OCI-LY3 (cell line): Measurements from ENCODE around the gene PRR15.

Source experiments
- H2AFZ ChIP-seq: fragments of 200-600, 300-600 bp; shearing (Covaris generic); 2 replicates; pipeline ENCODE4 v1.6.0; 2014; ENCODE audit warnings: antibody characterized with exemption, low read depth, low read length
- H3K27ac ChIP-seq: fragments of 200-600, 300-600 bp; sonication (generic); 2 replicates; pipeline ENCODE4 v1.5.1; 2014; ENCODE audit warnings: mild to moderate bottlenecking, low read length, moderate library complexity, mixed read lengths
- H3K27me3 ChIP-seq: fragments of 200-600, 300-600 bp; sonication (generic); 2 replicates; pipeline ENCODE4 v1.6.1; 2014; ENCODE audit warnings: low read depth, low read length, mixed read lengths
- H3K36me3 ChIP-seq: fragments of 200-600, 300-600 bp; sonication (generic); replicated peaks from 2 replicates; pipeline ENCODE3; 2014; ENCODE audit warnings: low read depth, low read length, mixed read lengths
- H3K4me1 ChIP-seq: fragments of 300-600, 200-600 bp; sonication (generic); 2 replicates; pipeline ENCODE4 v1.6.1; 2014; ENCODE audit warnings: low read length, mixed read lengths
- H3K4me2 ChIP-seq: fragments of 200-600, 300-600 bp; sonication (generic); 2 replicates; pipeline ENCODE4 v1.6.1; 2014; ENCODE audit warnings: low read length, mixed read lengths
- H3K4me3 ChIP-seq: fragments of 300-600, 200-600 bp; sonication (generic); 2 replicates; pipeline ENCODE4 v1.5.1; 2014; ENCODE audit warnings: antibody characterized with exemption, mild to moderate bottlenecking, low read length, moderate library complexity
- H3K79me2 ChIP-seq: fragments of 300-600, 200-600 bp; shearing (Covaris generic); 2 replicates; pipeline ENCODE4 v1.6.1; 2014; ENCODE audit warnings: mild to moderate bottlenecking, low read length, mixed read lengths
- H3K9ac ChIP-seq: fragments of 300-600, 200-600 bp; shearing (Covaris generic); 2 replicates; pipeline ENCODE4 v1.6.0; 2014; ENCODE audit warnings: mild to moderate bottlenecking, low read length, moderate library complexity
- H3K9me3 ChIP-seq: fragments of 200-600, 300-600 bp; shearing (Covaris generic); 2 replicates; pipeline ENCODE4 v1.6.1; 2014; ENCODE audit warnings: low read length, mixed read lengths; ENCODE audit not compliant: insufficient read depth
- H4K20me1 ChIP-seq: fragments of 200-600, 300-600 bp; sonication (generic); 2 replicates; pipeline ENCODE4 v1.6.1; 2016; ENCODE audit warnings: low read length, mixed read lengths; ENCODE audit not compliant: insufficient read depth
- EZH2phosphoT487 ChIP-seq: fragments of 200-600 bp; shearing (Covaris generic); IDR thresholded peaks from 2 replicates; pipeline ENCODE4 v1.6.1; 2018; ENCODE audit warnings: antibody characterized with exemption, mixed run types, low read depth
- TF ChIP-seq, protein P1 (sequence below): fragments of 200-600, 300-600 bp; sonication (generic); IDR thresholded peaks from 2 replicates; pipeline ENCODE4 v1.5.1; 2014; ENCODE audit warnings: antibody characterized with exemption, low read length, low read depth

The PRR15 gene

DNA sequence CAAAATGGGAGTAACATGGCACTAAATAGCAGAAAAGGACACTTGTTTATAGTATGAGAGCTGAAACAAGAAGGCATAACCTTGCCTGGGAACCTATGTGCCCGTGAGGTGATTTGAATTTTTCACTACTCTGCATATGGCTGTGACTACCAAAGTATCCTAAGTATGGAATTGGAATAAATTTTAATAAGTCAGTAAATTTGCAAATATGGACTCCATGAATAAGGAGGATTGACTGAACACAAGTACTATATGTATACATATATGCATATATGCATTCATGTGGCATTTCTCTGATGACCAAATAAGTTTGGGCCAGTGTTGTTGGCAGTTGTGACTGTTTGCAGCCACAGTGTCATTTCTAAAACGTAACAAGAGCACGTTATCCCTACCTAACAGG, 34.5 kb downstream of the PRR15 start:
- H3K9ac ChIP-seq: no peak overlapping the region
- H4K20me1 ChIP-seq: no peaks in the 10 kb centered on the region
- H3K27me3 ChIP-seq: peaks cover 4% of the 10 kb centered on the region; the same call in 1 of the 2 replicates
- TF ChIP-seq EZH2phosphoT487: no peak
- TF ChIP-seq, protein P1, sequence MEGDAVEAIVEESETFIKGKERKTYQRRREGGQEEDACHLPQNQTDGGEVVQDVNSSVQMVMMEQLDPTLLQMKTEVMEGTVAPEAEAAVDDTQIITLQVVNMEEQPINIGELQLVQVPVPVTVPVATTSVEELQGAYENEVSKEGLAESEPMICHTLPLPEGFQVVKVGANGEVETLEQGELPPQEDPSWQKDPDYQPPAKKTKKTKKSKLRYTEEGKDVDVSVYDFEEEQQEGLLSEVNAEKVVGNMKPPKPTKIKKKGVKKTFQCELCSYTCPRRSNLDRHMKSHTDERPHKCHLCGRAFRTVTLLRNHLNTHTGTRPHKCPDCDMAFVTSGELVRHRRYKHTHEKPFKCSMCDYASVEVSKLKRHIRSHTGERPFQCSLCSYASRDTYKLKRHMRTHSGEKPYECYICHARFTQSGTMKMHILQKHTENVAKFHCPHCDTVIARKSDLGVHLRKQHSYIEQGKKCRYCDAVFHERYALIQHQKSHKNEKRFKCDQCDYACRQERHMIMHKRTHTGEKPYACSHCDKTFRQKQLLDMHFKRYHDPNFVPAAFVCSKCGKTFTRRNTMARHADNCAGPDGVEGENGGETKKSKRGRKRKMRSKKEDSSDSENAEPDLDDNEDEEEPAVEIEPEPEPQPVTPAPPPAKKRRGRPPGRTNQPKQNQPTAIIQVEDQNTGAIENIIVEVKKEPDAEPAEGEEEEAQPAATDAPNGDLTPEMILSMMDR: no peak
- H3K4me1 ChIP-seq: no peaks in the 10 kb centered on the region
- no peak overlapping the region for H3K27ac ChIP-seq
- no peak overlapping the region for H3K4me3 ChIP-seq
- no peaks in the 10 kb centered on the region for H3K79me2 ChIP-seq
- no peaks in the 10 kb centered on the region for H3K9me3 ChIP-seq
- no peaks in the 10 kb centered on the region for H3K36me3 ChIP-seq
- no peak overlapping the region for H3K4me2 ChIP-seq
- H2AFZ ChIP-seq: no peak overlapping the region

DNA sequence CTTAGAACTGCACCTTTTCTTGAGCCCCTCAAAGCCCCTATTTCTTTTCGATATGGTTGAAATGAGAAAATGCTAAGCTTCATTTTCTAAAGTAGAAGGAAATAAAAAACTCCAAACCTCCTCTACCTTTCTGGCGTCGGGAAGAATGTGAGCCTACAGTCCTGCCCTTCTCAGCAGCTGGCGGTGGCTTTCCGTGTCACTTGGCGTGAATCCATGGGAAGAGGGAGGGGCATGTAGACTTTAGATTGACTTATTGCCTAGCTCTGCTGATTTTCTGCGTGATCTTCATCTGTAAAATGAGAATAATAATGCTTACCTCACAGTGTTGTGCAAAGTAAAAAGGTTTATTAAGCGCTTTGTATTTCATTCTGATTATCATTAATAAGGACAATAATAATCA, 35.0 kb downstream of the PRR15 start:
- Histone ChIP-seq H3K9ac (no peak overlapping the region), H2AFZ (no peak overlapping the region), H3K4me1 (no peaks in the 10 kb centered on the region), H3K4me2 (no peak overlapping the region), H3K36me3 (no peaks in the 10 kb centered on the region), H3K9me3 (no peaks in the 10 kb centered on the region), H3K4me3 (no peak overlapping the region), H3K27me3 (peaks cover 4% of the 10 kb centered on the region; the same call in 1 of the 2 replicates), H3K27ac (no peak overlapping the region), H3K79me2 (no peaks in the 10 kb centered on the region), H4K20me1 (no peaks in the 10 kb centered on the region)
- TF ChIP-seq, protein P1: no peak
- no peak for TF ChIP-seq EZH2phosphoT487

DNA sequence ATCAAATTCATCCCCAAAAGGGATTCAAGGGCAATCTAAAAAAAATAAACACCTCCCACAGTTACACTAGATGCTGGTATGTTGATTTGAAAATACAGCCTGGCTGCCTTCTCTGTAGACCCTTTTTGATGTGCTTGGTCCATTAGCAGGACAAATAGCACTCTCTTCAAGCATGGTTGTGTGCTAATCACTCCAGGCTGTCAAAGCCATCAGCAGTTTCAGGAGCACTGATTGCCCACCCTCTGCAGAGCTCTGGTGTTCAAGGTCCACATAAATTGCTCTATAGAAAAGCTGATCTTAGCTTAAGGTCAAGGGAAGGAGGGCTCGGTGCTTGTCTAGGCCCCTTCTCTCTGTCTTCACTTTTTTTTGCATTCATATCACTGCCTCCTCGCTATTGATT, 35.4 kb downstream of the PRR15 start:
- H4K20me1 ChIP-seq: no peaks in the 10 kb centered on the region
- no peaks in the 10 kb centered on the region for H3K4me1 ChIP-seq
- H3K9ac ChIP-seq: no peak overlapping the region
- no peak overlapping the region for H3K27ac ChIP-seq
- H3K27me3 ChIP-seq: peaks cover 4% of the 10 kb centered on the region; the same call in 1 of the 2 replicates
- H3K4me3 ChIP-seq: no peak overlapping the region
- H3K9me3 ChIP-seq: no peaks in the 10 kb centered on the region
- H3K4me2 ChIP-seq: no peak overlapping the region
- H3K79me2 ChIP-seq: no peaks in the 10 kb centered on the region
- H2AFZ ChIP-seq: no peak overlapping the region
- TF ChIP-seq, protein P1: no peak
- no peak for TF ChIP-seq EZH2phosphoT487
- no peaks in the 10 kb centered on the region for H3K36me3 ChIP-seq

DNA sequence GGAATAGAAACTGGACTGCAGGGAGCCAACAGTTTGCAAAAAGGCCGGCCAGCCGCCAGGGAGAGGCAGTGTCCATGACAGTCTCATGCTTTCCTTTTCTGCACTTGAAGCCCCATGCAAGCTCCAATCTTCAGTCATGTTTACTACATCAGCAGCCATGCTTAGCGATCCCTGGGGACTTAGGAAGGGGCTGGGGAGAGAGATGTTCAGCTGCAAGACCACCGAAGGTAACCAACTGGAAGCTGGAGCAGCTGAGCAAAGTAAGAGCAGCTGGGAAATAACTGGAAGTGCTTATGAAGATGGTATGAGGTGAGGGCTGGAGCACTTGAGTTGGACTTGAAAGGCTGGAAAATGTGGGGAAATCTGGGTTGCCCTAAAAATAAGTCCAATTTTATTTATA, 37.0 kb downstream of the PRR15 start:
- peaks cover 4% of the 10 kb centered on the region; the same call in 1 of the 2 replicates for H3K27me3 ChIP-seq
- no peak overlapping the region for H3K4me3 ChIP-seq
- TF ChIP-seq, protein P1: no peak
- TF ChIP-seq EZH2phosphoT487: no peak
- no peak overlapping the region for H3K9ac ChIP-seq
- no peak overlapping the region for H2AFZ ChIP-seq
- H3K36me3 ChIP-seq: no peaks in the 10 kb centered on the region
- no peaks in the 10 kb centered on the region for H4K20me1 ChIP-seq
- no peak overlapping the region for H3K4me2 ChIP-seq
- H3K4me1 ChIP-seq: no peaks in the 10 kb centered on the region
- H3K9me3 ChIP-seq: no peaks in the 10 kb centered on the region
- H3K79me2 ChIP-seq: no peaks in the 10 kb centered on the region
- H3K27ac ChIP-seq: no peak overlapping the region
